Aorta (tissue), 5 donors: ENCODE data around the gene PTPRA. TPM values are rescaled to one million over a fixed set of nuclear protein-coding genes. Genes with fewer than 3 reads are reported as not detected.

ENCODE experiments used
- ATAC-seq: fragments of 200-7000 bp; cut with Tn5 transposase; one replicate; pipeline ENCODE4 v1.9.1; 2022; ENCODE audit warnings: moderate library complexity; ENCODE audit not compliant: low FRiP score
- DNase-seq, 2 donors: peaks; one replicate each; pipeline ENCODE4 v3.0.0-alpha.2; 2020
- H3K27ac ChIP-seq, 2 donors: one replicate each; pipeline ENCODE4 v1.5.1; 2013; ENCODE audit warnings: low read length in 2 of 2, mild to moderate bottlenecking in 2 of 2, moderate library complexity in 2 of 2, control low read depth in 1 of 2, inconsistent platforms in 1 of 2, low read depth in 1 of 2
- H3K27me3 ChIP-seq, 2 donors: one replicate each; pipeline ENCODE4 v1.6.1; 2013; ENCODE audit warnings: control low read depth in 1 of 2, low read length in 1 of 2, mild to moderate bottlenecking in 1 of 2, moderate library complexity in 1 of 2; ENCODE audit not compliant: insufficient read depth in 2 of 2, control insufficient read depth in 1 of 2
- H3K36me3 ChIP-seq, 2 donors: one replicate each; pipeline ENCODE4 v1.6.1; 2013; ENCODE audit warnings: control low read depth in 1 of 2, low read length in 1 of 2, mild to moderate bottlenecking in 1 of 2; ENCODE audit not compliant: insufficient read depth in 2 of 2, control insufficient read depth in 1 of 2
- H3K4me1 ChIP-seq, 2 donors: one replicate each; pipeline ENCODE4 v1.6.1; 2013; ENCODE audit warnings: low read length in 2 of 2, control low read depth in 1 of 2, mild to moderate bottlenecking in 1 of 2, moderate library complexity in 1 of 2; ENCODE audit not compliant: insufficient read depth in 2 of 2, control insufficient read depth in 1 of 2
- H3K4me3 ChIP-seq, 2 donors: one replicate each; pipeline ENCODE4 v1.5.1; 2013; ENCODE audit warnings: low read length in 2 of 2, control low read depth in 1 of 2, mild to moderate bottlenecking in 1 of 2
- H3K9me3 ChIP-seq: one replicate; pipeline ENCODE4 v1.6.1; 2013; ENCODE audit warnings: mild to moderate bottlenecking, low read length; ENCODE audit not compliant: control insufficient read depth
- WGBS, 2 donors: extraction: QIAGEN DNeasy Blood & Tissue Kit; methylation state at CpG; one replicate each; pipeline ENCODE4 v1.1.7; 2013; 5-methylcytosine and 5-hydroxymethylcytosine counted together
- intact Hi-C, 2 donors: fragments of 100-400 bp; cut with DNase I; formaldehyde crosslinking; loops; one replicate each; pipeline versions ENCODE4 v1.14.2 to v1.15.0; 2022
- polyA plus RNA-seq, 2 donors: library from polyadenylated mRNA; stranded (reverse); fragments of 200-250 nt; gene quantifications; one replicate each; pipeline ENCODE4 v1.2.3, GENCODE V29; 2013
- total RNA-seq, 2 donors: library from RNA; stranded (reverse); fragmentation: NEBNext Ultra II Directional; extraction: Animal tissue kit (Norgen Biotek cat#: 25700); gene quantifications; one replicate each; pipeline ENCODE4 v1.2.1, GENCODE V29; 2021
- donor health status: healthy with polysubstance abuse.
- donor health status: Bipolar disorder and iron deficiency.
- donor health status: DM: no; HTN: no; CAD: no.
- donor health status: DM: no; HTN: no; CAD: no.
- donor health status: DM: yes; HTN: yes; CAD: no.

The PTPRA gene
- total and polyA plus RNA-seq, 4 donors = 15.9 to 69.7 (median 49.4) TPM

- no peaks in the 10 kb centered on the region for H3K4me1 ChIP-seq
- peak; percentile 88 to 93 for DNase-seq
- WGBS, 2 donors = 2 to 3% methylated on average over 33 of the region's 33 CpGs
- peak; percentile 76 for ATAC-seq
- H3K27ac ChIP-seq = peak overlapping the region in 1 of 2 donors; percentile 25
- intact Hi-C loops = no loop called here
- no peaks in the 10 kb centered on the region for H3K36me3 ChIP-seq
- peak overlapping the region; percentile 84 to 97 for H3K4me3 ChIP-seq
- H3K27me3 ChIP-seq = no peaks in the 10 kb centered on the region
- H3K9me3 ChIP-seq = no peaks in the 10 kb centered on the region
Measured at GRCh38 chr20:2840967-2841531, 32.2 kb upstream of the PTPRA start.

GRCh38 chr20:2845607-2846006 is 27.7 kb upstream of the PTPRA start:
- Histone ChIP-seq H3K27ac (no peak overlapping the region), H3K27me3 (no peaks in the 10 kb centered on the region), H3K9me3 (no peaks in the 10 kb centered on the region), H3K4me3 (no peak overlapping the region), H3K4me1 (no peaks in the 10 kb centered on the region), H3K36me3 (no peaks in the 10 kb centered on the region)
- no peak for DNase-seq
- intact Hi-C loops = no loop called here
- 85 to 86% methylated on average over 2 of the region's 2 CpGs for WGBS, 2 donors
- ATAC-seq = no peak

DNA sequence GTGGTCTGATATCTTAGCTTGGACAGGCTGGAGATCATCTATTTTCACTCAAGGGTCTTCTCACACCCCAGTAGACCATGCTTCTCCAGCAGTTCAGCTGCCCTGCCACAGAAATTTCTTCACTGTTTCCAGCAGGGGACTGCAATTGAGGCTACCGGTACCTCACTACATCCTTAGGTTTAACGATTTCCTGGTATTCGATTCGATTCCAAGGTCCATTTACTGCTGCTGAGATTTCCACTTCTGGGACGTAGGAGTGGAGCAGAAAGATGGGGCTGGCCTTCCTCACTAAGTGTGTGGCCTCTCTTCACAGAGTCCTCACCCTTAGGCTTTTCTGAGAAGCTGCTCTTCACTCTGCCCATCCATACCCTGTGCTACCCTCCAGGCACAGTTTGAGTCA is 26.6 kb upstream of the PTPRA start:
- DNase-seq = no peak
- intact Hi-C loops = no loop called here
- 91 to 94% methylated on average over 5 of the region's 5 CpGs for WGBS, 2 donors
- no peaks in the 10 kb centered on the region for H3K4me1 ChIP-seq
- H3K9me3 ChIP-seq = no peaks in the 10 kb centered on the region
- no peaks in the 10 kb centered on the region for H3K36me3 ChIP-seq
- H3K27me3 ChIP-seq = no peaks in the 10 kb centered on the region
- ATAC-seq = no peak
- no peak overlapping the region for H3K27ac ChIP-seq
- no peak overlapping the region for H3K4me3 ChIP-seq

- ATAC-seq = no peak
- DNase-seq = no peak
- 94 to 96% methylated on average over 4 of the region's 4 CpGs for WGBS, 2 donors
- H3K4me3 ChIP-seq = no peak overlapping the region
- intact Hi-C loops = no loop called here
- H3K36me3 ChIP-seq = no peaks in the 10 kb centered on the region
- no peaks in the 10 kb centered on the region for H3K27me3 ChIP-seq
- no peaks in the 10 kb centered on the region for H3K4me1 ChIP-seq
- no peak overlapping the region for H3K27ac ChIP-seq
- no peaks in the 10 kb centered on the region for H3K9me3 ChIP-seq
Measured at GRCh38 chr20:2847802-2848201, 25.5 kb upstream of the PTPRA start.

DNA sequence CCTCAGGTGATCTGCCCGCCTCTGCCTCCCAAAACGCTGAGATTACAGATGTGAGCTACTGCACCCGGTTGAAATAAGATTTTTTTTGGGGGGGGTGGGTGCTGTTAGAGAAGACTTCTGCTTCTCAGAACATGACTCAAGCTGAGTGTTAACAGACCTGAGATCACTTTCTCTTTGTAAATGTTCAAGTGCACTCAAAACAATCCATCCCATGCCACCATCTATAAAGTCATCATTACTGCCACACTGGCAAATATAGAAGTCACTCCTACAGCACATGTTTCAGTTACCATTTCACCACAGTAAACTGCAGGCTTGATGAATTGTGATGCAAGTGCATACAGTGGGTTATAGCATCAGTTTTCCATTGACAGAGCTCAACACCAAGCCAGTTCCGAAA is 23.8 kb upstream of the PTPRA start:
- intact Hi-C loops = no loop called here
- Histone ChIP-seq H3K9me3 (no peaks in the 10 kb centered on the region), H3K27ac (no peak overlapping the region), H3K4me3 (no peak overlapping the region), H3K36me3 (no peaks in the 10 kb centered on the region), H3K4me1 (no peaks in the 10 kb centered on the region), H3K27me3 (no peaks in the 10 kb centered on the region)
- 86 to 94% methylated on average over 4 of the region's 4 CpGs for WGBS, 2 donors
- DNase-seq (no peak), ATAC-seq (no peak)

DNA sequence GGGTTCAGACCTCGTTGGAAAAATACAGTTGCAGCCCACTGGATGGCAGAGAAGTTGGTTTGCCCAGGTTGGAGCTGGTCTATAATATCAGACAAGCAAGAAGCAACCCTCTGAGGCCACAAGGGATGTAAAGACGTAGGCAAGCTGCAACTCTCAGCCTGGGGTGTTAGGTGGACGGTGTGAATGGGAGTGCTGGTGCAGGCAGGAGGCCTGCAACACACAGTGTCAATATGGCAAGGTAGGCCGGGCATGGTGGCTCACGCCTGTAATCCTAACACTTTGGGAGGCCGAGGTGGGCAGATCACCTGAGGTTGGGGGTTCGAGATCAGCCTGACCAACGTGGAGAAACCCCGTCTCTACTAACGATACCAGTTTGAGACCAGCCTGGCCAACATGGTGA is 22.2 kb upstream of the PTPRA start:
- intact Hi-C loops = loop anchor here in 1 of 2 donors (5.0 kb wide), 1 partner anchor 159 kb away; the partner anchor contains the start of gene EBF4
- WGBS, 2 donors = 94 to 95% methylated on average over 10 of the region's 10 CpGs
- Histone ChIP-seq H3K4me3 (no peak overlapping the region), H3K4me1 (no peaks in the 10 kb centered on the region), H3K9me3 (no peaks in the 10 kb centered on the region), H3K27me3 (no peaks in the 10 kb centered on the region), H3K27ac (no peak overlapping the region), H3K36me3 (no peaks in the 10 kb centered on the region)
- DNase-seq (no peak), ATAC-seq (no peak)

- Histone ChIP-seq H3K4me1 (no peaks in the 10 kb centered on the region), H3K27me3 (no peaks in the 10 kb centered on the region), H3K27ac (no peak overlapping the region), H3K4me3 (no peak overlapping the region), H3K36me3 (peaks cover 0 to 1% of the 10 kb centered on the region in 2 donors), H3K9me3 (no peaks in the 10 kb centered on the region)
- intact Hi-C loops = no loop called here
- ATAC-seq = no peak
- no peak for DNase-seq
- 53 to 72% methylated on average over 2 of the region's 2 CpGs for WGBS, 2 donors
Measured at GRCh38 chr20:2858591-2858990, 14.7 kb upstream of the PTPRA start.

- 57 to 63% methylated on average over 4 of the region's 4 CpGs for WGBS, 2 donors
- ATAC-seq (no peak), DNase-seq (no peak)
- Histone ChIP-seq H3K36me3 (peaks cover 0 to 4% of the 10 kb centered on the region in 2 donors), H3K27ac (no peak overlapping the region), H3K9me3 (no peaks in the 10 kb centered on the region), H3K4me1 (no peaks in the 10 kb centered on the region), H3K4me3 (no peak overlapping the region), H3K27me3 (no peaks in the 10 kb centered on the region)
- intact Hi-C loops = no loop called here
Measured at GRCh38 chr20:2859330-2860121, 13.8 kb upstream of the PTPRA start.

DNA sequence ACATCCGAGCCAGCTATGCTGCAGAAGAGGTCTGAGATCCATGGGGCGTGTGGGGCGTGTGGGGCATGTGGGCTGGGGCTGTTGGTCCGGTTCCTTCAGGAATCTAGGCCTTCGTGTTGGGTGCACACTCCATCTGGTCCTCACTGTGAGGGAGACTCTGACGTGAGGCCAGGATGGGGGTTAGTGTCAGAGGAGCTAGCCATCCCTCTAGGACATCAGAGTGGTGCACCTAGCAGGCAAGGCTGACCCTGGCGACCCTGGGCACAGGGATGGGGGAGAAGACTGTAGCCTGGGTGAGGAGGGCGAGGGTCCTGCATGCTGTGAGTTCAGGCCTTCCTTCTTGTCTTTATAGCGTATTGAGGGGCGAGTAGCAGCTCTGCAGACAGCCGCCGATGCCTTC is 8.7 kb upstream of the PTPRA start:
- H3K36me3 ChIP-seq = peaks cover 0 to 9% of the 10 kb centered on the region in 2 donors
- H3K4me3 ChIP-seq = no peak overlapping the region
- WGBS, 2 donors = 95 to 97% methylated on average over 11 to 12 of the region's 12 CpGs
- H3K27me3 ChIP-seq = no peaks in the 10 kb centered on the region
- H3K4me1 ChIP-seq = no peaks in the 10 kb centered on the region
- no peaks in the 10 kb centered on the region for H3K9me3 ChIP-seq
- ATAC-seq (no peak), DNase-seq (no peak)
- no peak overlapping the region for H3K27ac ChIP-seq
- intact Hi-C loops = no loop called here
